ENCODE data around the gene TBRG1. TPM values are rescaled to one million over a fixed set of nuclear protein-coding genes. Genes with fewer than 3 reads are reported as not detected.

Gene TBRG1
- total and polyA plus RNA-seq, 2 experiments from 2014 or later: 24.8 to 56.6 TPM

- Histone ChIP-seq H3F3A (replicated peaks; ENCODE audit: low read depth) (no peaks in the 10 kb centered on the region), H3K4me3 (peak within 1 kb of the TSS; percentile 84), H3K79me2 (replicated peaks; ENCODE audit: insufficient read depth) (no peaks in the 10 kb centered on the region), H3K36me3 (ENCODE audit: insufficient read depth) (no peaks in the 10 kb centered on the region), H3K4me1 (ENCODE audit: insufficient read depth) (peaks cover 11% of the 10 kb centered on the region; the same call in 1 of the 2 replicates), H4K20me1 (replicated peaks; ENCODE audit: insufficient read depth) (no peaks in the 10 kb centered on the region), H3K27ac (ENCODE audit: low read depth) (no peak within 1 kb of the TSS), H2AFZ (peak within 1 kb of the TSS; percentile 96), H3K9me2 (ENCODE audit: insufficient read depth) (no peaks in the 10 kb centered on the region), H3K27me3 (ENCODE audit: insufficient read depth) (peaks cover 58% of the 10 kb centered on the region), H3K4me2 (peak within 1 kb of the TSS; percentile 89)
- H3K9me3 Mint-ChIP-seq: peaks cover 3% of the 10 kb centered on the region; the same call in 1 of the 3 replicates
- H3K27ac Mint-ChIP-seq: peak within 1 kb of the TSS; percentile 94
- H3K4me3 Mint-ChIP-seq: peak within 1 kb of the TSS; percentile 86
- peaks cover 14% of the 10 kb centered on the region; the same call in 2 of the 3 replicates for H3K4me1 Mint-ChIP-seq
- H3K27me3 Mint-ChIP-seq (ENCODE audit: insufficient read depth, low read depth, poor library complexity): peaks cover 19% of the 10 kb centered on the region
- no peak for TF ChIP-seq EZH2phosphoT487 (IDR thresholded peaks at IDR 0.05; ENCODE audit: unreplicated experiment)
- TF ChIP-seq JUNB (IDR thresholded peaks at IDR 0.05; ENCODE audit: unreplicated experiment): no peak
- peak; percentile 87 for TF ChIP-seq POLR2AphosphoS5 (IDR thresholded peaks at IDR 0.05; ENCODE audit: low read depth)
- peak; percentile 43 for TF ChIP-seq EZH2 (IDR thresholded peaks at IDR 0.05; ENCODE audit: low read depth, unreplicated experiment)
- no peaks in the 10 kb centered on the region for H3K36me3 Mint-ChIP-seq (ENCODE audit: low read depth)
- DNase-seq (ENCODE audit: low spot score) (peak; percentile 96), ATAC-seq (peak; percentile 96)
Measured at GRCh38 chr11:124673333-124674167, 50.9 kb downstream of the TBRG1 start, which contains the start of the genes SIAE and SPA17. Gene SIAE (minus strand): TSS chr11:124673739. CDS start chr11:124673708, 31 bp downstream. Gene SPA17 (plus strand): TSS chr11:124673904. CDS start chr11:124675265, 1,361 bp downstream.

- H3K27me3 Mint-ChIP-seq (ENCODE audit: insufficient read depth, low read depth, poor library complexity): peaks cover 19% of the 10 kb centered on the region
Measured at GRCh38 chr11:124674168-124674517, 51.5 kb downstream of the TBRG1 start.

More at GRCh38 chr11:124674168-124674517, 51.5 kb downstream of the TBRG1 start:
- peak overlapping the region; percentile 89 for H3K4me2 ChIP-seq
- Mint-ChIP-seq H3K36me3 (ENCODE audit: low read depth) (no peaks in the 10 kb centered on the region), H3K27ac (peak overlapping the region; percentile 94), H3K4me3 (peak overlapping the region; percentile 86), H3K9me3 (peaks cover 3% of the 10 kb centered on the region; the same call in 1 of the 3 replicates), H3K4me1 (peaks cover 14% of the 10 kb centered on the region; the same call in 2 of the 3 replicates)
- no peak for TF ChIP-seq EZH2phosphoT487 (IDR thresholded peaks at IDR 0.05; ENCODE audit: unreplicated experiment)
- TF ChIP-seq ZNF462 (CRISPR knock-in tag; IDR thresholded peaks at IDR 0.05): no peak
- TF ChIP-seq CTCF (conservative IDR thresholded peaks at IDR 0.05; ENCODE audit: low read depth in 2 of 2): no peak
- TF ChIP-seq POLR2AphosphoS5 (IDR thresholded peaks at IDR 0.05; ENCODE audit: low read depth): no peak
- no peak for TF ChIP-seq ZNF114 (CRISPR knock-in tag; IDR thresholded peaks at IDR 0.05)
- no peak for TF ChIP-seq NANOG (IDR thresholded peaks at IDR 0.05; ENCODE audit: borderline replicate concordance)
- TF ChIP-seq EZH2 (IDR thresholded peaks at IDR 0.05; ENCODE audit: low read depth, unreplicated experiment): no peak
- TF ChIP-seq JUNB (IDR thresholded peaks at IDR 0.05; ENCODE audit: unreplicated experiment): no peak
- no peak for TF ChIP-seq ZNF331 (CRISPR knock-in tag; IDR thresholded peaks at IDR 0.05; ENCODE audit: low read depth)
- H3K27me3 ChIP-seq (ENCODE audit: insufficient read depth): peaks cover 53% of the 10 kb centered on the region
- peaks cover 11% of the 10 kb centered on the region; the same call in 1 of the 2 replicates for H3K4me1 ChIP-seq (ENCODE audit: insufficient read depth)
- peak; percentile 6; the same call in 2 of the 3 replicates for ATAC-seq
- no peaks in the 10 kb centered on the region for H4K20me1 ChIP-seq (replicated peaks; ENCODE audit: insufficient read depth)
- no peak overlapping the region for H3K27ac ChIP-seq (ENCODE audit: low read depth)
- H2AFZ ChIP-seq: peak overlapping the region; percentile 96
- no peaks in the 10 kb centered on the region for H3K36me3 ChIP-seq (ENCODE audit: insufficient read depth)
- no peaks in the 10 kb centered on the region for H3F3A ChIP-seq (replicated peaks; ENCODE audit: low read depth)
- peak overlapping the region; percentile 84 for H3K4me3 ChIP-seq
- DNase-seq (ENCODE audit: low spot score): peak; percentile 20
- H3K9me2 ChIP-seq (ENCODE audit: insufficient read depth): no peaks in the 10 kb centered on the region
- no peaks in the 10 kb centered on the region for H3K79me2 ChIP-seq (replicated peaks; ENCODE audit: insufficient read depth)

All from GM23338 (cell line).